ENCODE data around the gene SGO2. TPM values are rescaled to one million over a fixed set of nuclear protein-coding genes. Genes with fewer than 3 reads are reported as not detected.

Gene SGO2
- total RNA-seq, 1 donor from 2014 or later, result 3.3 TPM

GRCh38 chr2:200622106-200622505 is 96.1 kb downstream of the SGO2 start:
- intact Hi-C loops (cut with micrococcal nuclease), result no loop called here
- no peak overlapping the region for H3K4me3 Mint-ChIP-seq
- DNase-seq (no peak), ATAC-seq (ENCODE audit: low read depth) (no peak)
- H3K27ac Mint-ChIP-seq, result no peak overlapping the region
- ChIA-PET CTCF (no interaction called here), POLR2A (no interaction called here)
- no peaks in the 10 kb centered on the region for H3K36me3 Mint-ChIP-seq (ENCODE audit: low read depth)
- no peaks in the 10 kb centered on the region for H3K9me3 Mint-ChIP-seq
- H3K4me1 Mint-ChIP-seq, result peaks cover 8% of the 10 kb centered on the region
- H3K27me3 Mint-ChIP-seq, result peaks cover 12% of the 10 kb centered on the region
- no peak for TF ChIP-seq CTCF (IDR thresholded peaks at IDR 0.05)

GRCh38 chr2:200624026-200624425 is 98.0 kb downstream of the SGO2 start:
- ATAC-seq (ENCODE audit: low read depth) (no peak), DNase-seq (no peak)
- H3K4me3 Mint-ChIP-seq, result no peak overlapping the region
- intact Hi-C loops (cut with micrococcal nuclease), result no loop called here
- no peak overlapping the region for H3K27ac Mint-ChIP-seq
- TF ChIP-seq CTCF (IDR thresholded peaks at IDR 0.05), result no peak
- CTCF ChIA-PET, result no interaction called here
- POLR2A ChIA-PET, result no interaction called here
- no peaks in the 10 kb centered on the region for H3K9me3 Mint-ChIP-seq
- no peaks in the 10 kb centered on the region for H3K36me3 Mint-ChIP-seq (ENCODE audit: low read depth)
- H3K27me3 Mint-ChIP-seq, result peaks cover 21% of the 10 kb centered on the region
- no peaks in the 10 kb centered on the region for H3K4me1 Mint-ChIP-seq

- no peak for DNase-seq
- no peak overlapping the region for H3K4me3 Mint-ChIP-seq
- no peak for ATAC-seq (ENCODE audit: low read depth)
- H3K27me3 Mint-ChIP-seq, result peaks cover 21% of the 10 kb centered on the region
- no peaks in the 10 kb centered on the region for H3K36me3 Mint-ChIP-seq (ENCODE audit: low read depth)
- no peak overlapping the region for H3K27ac Mint-ChIP-seq
- no peaks in the 10 kb centered on the region for H3K4me1 Mint-ChIP-seq
- no peak for TF ChIP-seq CTCF (IDR thresholded peaks at IDR 0.05)
- ChIA-PET CTCF (no interaction called here), POLR2A (no interaction called here)
- no peaks in the 10 kb centered on the region for H3K9me3 Mint-ChIP-seq
- intact Hi-C loops (cut with micrococcal nuclease), result no loop called here
Measured at GRCh38 chr2:200624658-200625057, 98.7 kb downstream of the SGO2 start.

GRCh38 chr2:200625282-200625681 is 99.3 kb downstream of the SGO2 start:
- ATAC-seq (ENCODE audit: low read depth), result no peak
- Mint-ChIP-seq H3K4me1 (no peaks in the 10 kb centered on the region), H3K36me3 (ENCODE audit: low read depth) (no peaks in the 10 kb centered on the region), H3K9me3 (no peaks in the 10 kb centered on the region), H3K27me3 (peaks cover 21% of the 10 kb centered on the region), H3K4me3 (no peak overlapping the region), H3K27ac (no peak overlapping the region)
- no peak for DNase-seq
- CTCF ChIA-PET, result no interaction called here
- intact Hi-C loops (cut with micrococcal nuclease), result no loop called here
- no peak for TF ChIP-seq CTCF (IDR thresholded peaks at IDR 0.05)
- POLR2A ChIA-PET, result no interaction called here

GRCh38 chr2:200625958-200626363 is 100.0 kb downstream of the SGO2 start:
- POLR2A ChIA-PET, result no interaction called here
- H3K36me3 Mint-ChIP-seq (ENCODE audit: low read depth), result no peaks in the 10 kb centered on the region
- DNase-seq, result no peak
- TF ChIP-seq CTCF (IDR thresholded peaks at IDR 0.05), result no peak
- H3K4me1 Mint-ChIP-seq, result no peaks in the 10 kb centered on the region
- no peaks in the 10 kb centered on the region for H3K9me3 Mint-ChIP-seq
- H3K4me3 Mint-ChIP-seq, result no peak overlapping the region
- H3K27ac Mint-ChIP-seq, result no peak overlapping the region
- CTCF ChIA-PET, result no interaction called here
- H3K27me3 Mint-ChIP-seq, result peaks cover 21% of the 10 kb centered on the region
- no peak for ATAC-seq (ENCODE audit: low read depth)
- intact Hi-C loops (cut with micrococcal nuclease), result no loop called here
